Activated CD8-positive, alpha-beta memory T cell treated with anti-CD3 and anti-CD28 coated beads, Interleukin-2, amount 50 U/mL, for 1 hour (primary cell): Measurements from ENCODE around the gene RAB3A.
"Not testable (repeated sequence)": the region's sequence is repeated elsewhere in the genome, so short reads cannot be mapped to it uniquely, and the experiment has no call there.

ENCODE experiments used
- DNase-seq: peaks from one replicate; pipeline ENCODE4 v3.0.0-alpha.2; 2020; ENCODE audit errors: extremely low read depth

Gene RAB3A

GRCh38 chr19:18223860-18224524, 20.1 kb upstream of the RAB3A start:
- no peak for DNase-seq

- no peak for DNase-seq
Measured at GRCh38 chr19:18221815-18222725, 18.2 kb upstream of the RAB3A start.

GRCh38 chr19:18220632-18221275, 16.9 kb upstream of the RAB3A start:
- DNase-seq: no peak

GRCh38 chr19:18219911-18220631, 16.2 kb upstream of the RAB3A start:
- no peak for DNase-seq

GRCh38 chr19:18218600-18218999, 14.8 kb upstream of the RAB3A start:
- no peak for DNase-seq

GRCh38 chr19:18218159-18218558, 14.3 kb upstream of the RAB3A start:
- DNase-seq: no peak

GRCh38 chr19:18216789-18217188, 12.9 kb upstream of the RAB3A start:
- DNase-seq: no peak

- DNase-seq: no peak
Measured at GRCh38 chr19:18214779-18215433, 11.1 kb upstream of the RAB3A start.

- no peak for DNase-seq
Measured at GRCh38 chr19:18211683-18212082, 7.8 kb upstream of the RAB3A start.

GRCh38 chr19:18209912-18210311, 6.1 kb upstream of the RAB3A start:
- DNase-seq: not testable (repeated sequence)

- DNase-seq: no peak
Measured at GRCh38 chr19:18208098-18208951, 4.5 kb upstream of the RAB3A start.

GRCh38 chr19:18206018-18206417, 2.2 kb upstream of the RAB3A start:
- no peak for DNase-seq

GRCh38 chr19:18205200-18205892, 1.5 kb upstream of the RAB3A start:
- no peak for DNase-seq

- DNase-seq: no peak
Measured at GRCh38 chr19:18204394-18205199, 755 bp upstream of the RAB3A start.

GRCh38 chr19:18203408-18203862, 407 bp downstream of the RAB3A start:
- DNase-seq: no peak

GRCh38 chr19:18202778-18203407, 949 bp downstream of the RAB3A start:
- no peak for DNase-seq

GRCh38 chr19:18202397-18202777, 1.5 kb downstream of the RAB3A start:
- no peak for DNase-seq

- DNase-seq: no peak
Measured at GRCh38 chr19:18198374-18198773, 5.5 kb downstream of the RAB3A start.
